ENCODE data around the gene FKBP10. TPM values are rescaled to one million over a fixed set of nuclear protein-coding genes. Genes with fewer than 3 reads are reported as not detected.
"Not testable (repeated sequence)": the region's sequence is repeated elsewhere in the genome, so short reads cannot be mapped to it uniquely, and the experiment has no call there.

Gene FKBP10
- total RNA-seq, 2 donors from 2014 or later, result 179 to 291 TPM

DNA sequence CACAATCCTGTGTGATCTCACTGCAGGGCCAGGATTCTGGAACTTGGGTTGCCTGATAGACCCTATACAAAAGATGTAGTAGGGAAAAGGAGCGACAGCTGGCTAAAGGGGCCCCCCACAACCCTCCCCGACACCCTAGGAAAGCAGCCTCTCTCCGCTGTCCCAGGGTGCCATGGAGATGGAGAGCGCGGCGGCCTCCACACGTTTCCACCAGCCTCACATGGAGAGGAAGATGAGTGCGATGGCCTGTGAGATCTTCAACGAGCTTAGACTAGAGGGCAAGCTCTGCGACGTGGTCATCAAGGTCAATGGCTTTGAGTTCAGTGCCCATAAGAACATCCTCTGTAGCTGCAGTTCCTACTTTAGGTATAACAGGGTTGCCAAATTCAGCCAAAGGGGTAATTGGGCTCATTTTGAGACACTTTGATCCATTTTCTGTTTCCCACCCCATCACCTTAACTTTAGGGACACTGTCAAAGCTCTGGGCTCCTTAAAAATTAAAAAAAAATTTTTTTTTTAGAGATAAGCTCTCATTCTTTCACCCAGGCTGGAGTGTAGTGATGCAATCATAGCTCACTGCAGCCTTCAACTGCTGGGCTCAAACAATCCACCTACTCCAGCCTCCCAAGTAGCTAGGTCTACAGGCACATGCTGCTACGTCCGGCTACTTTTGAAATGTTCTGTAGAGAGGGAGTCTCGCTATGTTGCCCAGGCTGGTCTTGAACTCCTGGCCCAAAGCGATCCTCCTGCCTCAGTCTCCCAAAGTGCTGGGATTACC is 25.1 kb downstream of the FKBP10 start, which contains the start of gene KLHL10:
Gene KLHL10 (plus strand): TSS at position 65 of the 778 bp plus-strand sequence. CDS start 108 bp downstream, at position 173.
- peaks cover 5% of the 10 kb centered on the region for H3K36me3 Mint-ChIP-seq (ENCODE audit: low read depth)
- TF ChIP-seq, protein P1, sequence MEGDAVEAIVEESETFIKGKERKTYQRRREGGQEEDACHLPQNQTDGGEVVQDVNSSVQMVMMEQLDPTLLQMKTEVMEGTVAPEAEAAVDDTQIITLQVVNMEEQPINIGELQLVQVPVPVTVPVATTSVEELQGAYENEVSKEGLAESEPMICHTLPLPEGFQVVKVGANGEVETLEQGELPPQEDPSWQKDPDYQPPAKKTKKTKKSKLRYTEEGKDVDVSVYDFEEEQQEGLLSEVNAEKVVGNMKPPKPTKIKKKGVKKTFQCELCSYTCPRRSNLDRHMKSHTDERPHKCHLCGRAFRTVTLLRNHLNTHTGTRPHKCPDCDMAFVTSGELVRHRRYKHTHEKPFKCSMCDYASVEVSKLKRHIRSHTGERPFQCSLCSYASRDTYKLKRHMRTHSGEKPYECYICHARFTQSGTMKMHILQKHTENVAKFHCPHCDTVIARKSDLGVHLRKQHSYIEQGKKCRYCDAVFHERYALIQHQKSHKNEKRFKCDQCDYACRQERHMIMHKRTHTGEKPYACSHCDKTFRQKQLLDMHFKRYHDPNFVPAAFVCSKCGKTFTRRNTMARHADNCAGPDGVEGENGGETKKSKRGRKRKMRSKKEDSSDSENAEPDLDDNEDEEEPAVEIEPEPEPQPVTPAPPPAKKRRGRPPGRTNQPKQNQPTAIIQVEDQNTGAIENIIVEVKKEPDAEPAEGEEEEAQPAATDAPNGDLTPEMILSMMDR (conservative IDR thresholded peaks at IDR 0.05), result no peak
- Histone ChIP-seq H3K4me1 (ENCODE audit: control insufficient read depth, insufficient read depth, low read length) (peaks cover 3% of the 10 kb centered on the region), H3K9ac (ENCODE audit: extremely low read depth, low read length, poor library complexity, severe bottlenecking) (no peak within 1 kb of the TSS), H3K27ac (ENCODE audit: low read depth, low read length) (no peak within 1 kb of the TSS), H3K4me3 (ENCODE audit: low read length) (no peak within 1 kb of the TSS), H3K27me3 (ENCODE audit: control insufficient read depth, insufficient read depth, low read length, poor library complexity, severe bottlenecking) (no peaks in the 10 kb centered on the region), H3K36me3 (ENCODE audit: control insufficient read depth, insufficient read depth, low read length) (peaks cover under 1% of the 10 kb centered on the region), H3K9me3 (ENCODE audit: control insufficient read depth, low read length) (no peaks in the 10 kb centered on the region)
- no peak for DNase-seq
- H3K4me1 Mint-ChIP-seq, result peaks cover 6% of the 10 kb centered on the region
- no peak within 1 kb of the TSS for H3K27ac Mint-ChIP-seq
- H3K4me3 Mint-ChIP-seq, result peak within 1 kb of the TSS; percentile 76
- 90 to 96% methylated on average over 14 to 15 of the region's 15 CpGs for WGBS, 2 experiments (ENCODE audit: insufficient coverage in 1 of 2, insufficient read length in 1 of 2)
- H3K9me3 Mint-ChIP-seq, result no peaks in the 10 kb centered on the region
- H3K27me3 Mint-ChIP-seq (ENCODE audit: insufficient read depth), result peaks cover 13% of the 10 kb centered on the region

DNA sequence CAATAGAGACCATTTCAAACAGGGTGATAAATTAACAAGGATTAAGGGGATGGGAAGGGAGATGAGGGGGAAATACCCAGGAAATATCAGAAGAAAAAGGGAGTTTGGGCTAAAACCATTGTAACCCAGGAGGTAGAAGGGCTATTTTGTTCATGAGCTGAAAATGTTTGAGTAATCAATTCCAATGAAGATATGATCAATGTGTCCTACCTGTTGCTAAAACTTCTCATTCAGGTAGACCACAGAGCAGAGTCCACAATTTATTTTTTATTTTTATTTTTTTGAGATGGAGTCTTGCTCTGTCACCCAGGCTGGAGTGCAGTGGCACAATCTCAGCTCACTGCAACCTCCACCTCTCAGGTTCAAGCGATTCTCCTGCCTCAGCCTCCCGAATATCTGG is 26.6 kb downstream of the FKBP10 start:
- H3K4me1 ChIP-seq (ENCODE audit: control insufficient read depth, insufficient read depth, low read length); H3K27me3 ChIP-seq (ENCODE audit: control insufficient read depth, insufficient read depth, low read length, poor library complexity, severe bottlenecking); H3K27ac ChIP-seq (ENCODE audit: low read depth, low read length); H3K36me3 Mint-ChIP-seq (ENCODE audit: low read depth); H3K9ac ChIP-seq (ENCODE audit: extremely low read depth, low read length, poor library complexity, severe bottlenecking); H3K4me3 Mint-ChIP-seq; H3K4me1 Mint-ChIP-seq; DNase-seq; H3K4me3 ChIP-seq (ENCODE audit: low read length); H3K9me3 ChIP-seq (ENCODE audit: control insufficient read depth, low read length); H3K27ac Mint-ChIP-seq; H3K36me3 ChIP-seq (ENCODE audit: control insufficient read depth, insufficient read depth, low read length); H3K9me3 Mint-ChIP-seq: not testable (repeated sequence)
- WGBS, 2 experiments (ENCODE audit: insufficient coverage in 1 of 2, insufficient read length in 1 of 2), result 100% methylated on average over 2 of the region's 2 CpGs
- H3K27me3 Mint-ChIP-seq (ENCODE audit: insufficient read depth), result peaks cover 13% of the 10 kb centered on the region

DNA sequence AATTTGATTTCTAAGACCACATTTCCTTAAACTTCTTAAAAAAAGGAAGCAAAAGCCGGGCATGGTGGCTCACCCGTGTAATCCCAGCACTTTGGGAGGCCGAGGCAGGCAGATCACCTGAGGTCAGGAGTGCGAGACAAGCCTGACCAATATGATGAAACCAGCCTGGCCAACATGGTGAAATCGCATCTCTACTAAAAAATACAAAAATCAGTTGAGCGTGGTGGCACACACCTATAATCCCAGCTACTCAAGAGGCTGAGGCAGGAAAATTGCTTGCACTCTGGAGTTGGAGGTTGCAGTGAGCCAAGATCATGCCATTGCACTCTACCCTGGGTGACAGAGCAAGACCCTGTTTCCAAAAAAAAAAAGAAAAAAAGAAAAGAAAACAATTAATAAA is 28.0 kb downstream of the FKBP10 start:
- not testable (repeated sequence) for H3K4me3 ChIP-seq (ENCODE audit: low read length); H3K27ac Mint-ChIP-seq; H3K27ac ChIP-seq (ENCODE audit: low read depth, low read length); H3K4me3 Mint-ChIP-seq; H3K9me3 Mint-ChIP-seq; H3K9ac ChIP-seq (ENCODE audit: extremely low read depth, low read length, poor library complexity, severe bottlenecking); H3K36me3 ChIP-seq (ENCODE audit: control insufficient read depth, insufficient read depth, low read length); DNase-seq; H3K4me1 Mint-ChIP-seq; H3K4me1 ChIP-seq (ENCODE audit: control insufficient read depth, insufficient read depth, low read length); H3K9me3 ChIP-seq (ENCODE audit: control insufficient read depth, low read length); H3K36me3 Mint-ChIP-seq (ENCODE audit: low read depth); H3K27me3 ChIP-seq (ENCODE audit: control insufficient read depth, insufficient read depth, low read length, poor library complexity, severe bottlenecking)
- peaks cover 13% of the 10 kb centered on the region for H3K27me3 Mint-ChIP-seq (ENCODE audit: insufficient read depth)
- WGBS, 2 experiments (ENCODE audit: insufficient coverage in 1 of 2, insufficient read length in 1 of 2), result 95% methylated on average over 6 of the region's 6 CpGs

DNA sequence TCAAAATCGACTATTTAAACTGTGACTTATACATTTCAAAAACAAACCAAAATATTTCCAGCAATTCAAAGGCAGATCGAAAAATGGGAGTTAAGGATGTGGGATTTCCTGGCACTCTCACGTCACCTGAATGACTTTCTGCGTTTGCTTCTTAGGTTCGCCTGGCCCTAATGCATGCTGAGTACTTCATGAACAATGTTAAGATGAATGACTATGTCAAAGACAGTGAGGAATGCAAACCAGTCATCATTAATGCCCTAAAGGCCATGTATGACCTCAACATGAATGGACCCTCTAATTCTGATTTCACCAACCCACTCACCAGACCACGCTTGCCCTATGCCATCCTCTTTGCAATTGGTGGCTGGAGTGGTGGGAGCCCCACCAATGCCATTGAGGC is 32.2 kb downstream of the FKBP10 start:
- no peaks in the 10 kb centered on the region for H3K4me1 Mint-ChIP-seq
- no peak overlapping the region for H3K27ac ChIP-seq (ENCODE audit: low read depth, low read length)
- no peak overlapping the region for H3K27ac Mint-ChIP-seq
- no peaks in the 10 kb centered on the region for H3K36me3 Mint-ChIP-seq (ENCODE audit: low read depth)
- 88 to 100% methylated on average over 4 to 6 of the region's 6 CpGs for WGBS, 2 experiments (ENCODE audit: insufficient coverage in 1 of 2, insufficient read length in 1 of 2)
- H3K36me3 ChIP-seq (ENCODE audit: control insufficient read depth, insufficient read depth, low read length), result peaks cover 3% of the 10 kb centered on the region
- no peaks in the 10 kb centered on the region for H3K27me3 Mint-ChIP-seq (ENCODE audit: insufficient read depth)
- H3K4me1 ChIP-seq (ENCODE audit: control insufficient read depth, insufficient read depth, low read length), result no peaks in the 10 kb centered on the region
- H3K4me3 ChIP-seq (ENCODE audit: low read length), result no peak overlapping the region
- TF ChIP-seq, protein P1 (conservative IDR thresholded peaks at IDR 0.05), result no peak
- no peak overlapping the region for H3K9ac ChIP-seq (ENCODE audit: extremely low read depth, low read length, poor library complexity, severe bottlenecking)
- H3K9me3 Mint-ChIP-seq, result no peaks in the 10 kb centered on the region
- no peaks in the 10 kb centered on the region for H3K9me3 ChIP-seq (ENCODE audit: control insufficient read depth, low read length)
- no peaks in the 10 kb centered on the region for H3K27me3 ChIP-seq (ENCODE audit: control insufficient read depth, insufficient read depth, low read length, poor library complexity, severe bottlenecking)
- no peak for DNase-seq
- no peak overlapping the region for H3K4me3 Mint-ChIP-seq

All from endodermal cell (in vitro differentiated cells).